ENCODE results near the gene ALDH2.
"Not testable (repeated sequence)": the region's sequence is repeated elsewhere in the genome, so short reads cannot be mapped to it uniquely, and the experiment has no call there.

The ALDH2 gene

GRCh38 chr12:111826992-111827391, 60.3 kb downstream of the ALDH2 start:
- Histone ChIP-seq H3K4me2 (ENCODE audit: low read length) (no peak overlapping the region), H3K27ac (no peak overlapping the region), H3K79me2 (no peaks in the 10 kb centered on the region), H3K9me3 (ENCODE audit: control insufficient read depth, low read length) (no peaks in the 10 kb centered on the region), H3K9ac (no peak overlapping the region), H3K27me3 (ENCODE audit: control insufficient read depth, insufficient read depth, low read length) (no peaks in the 10 kb centered on the region), H3K4me3 (ENCODE audit: low read depth, low read length) (no peak overlapping the region), H2AFZ (no peak overlapping the region), H3K36me3 (ENCODE audit: control insufficient read depth, insufficient read depth, low read length) (no peaks in the 10 kb centered on the region), H3K4me1 (no peaks in the 10 kb centered on the region)
- TF ChIP-seq CTCF (IDR thresholded peaks at IDR 0.05), result no peak

- no peaks in the 10 kb centered on the region for H3K9me3 ChIP-seq (ENCODE audit: control insufficient read depth, low read length)
- H3K79me2 ChIP-seq, result no peaks in the 10 kb centered on the region
- no peak for TF ChIP-seq CTCF (IDR thresholded peaks at IDR 0.05)
- no peak overlapping the region for H3K27ac ChIP-seq
- H2AFZ ChIP-seq, result no peak overlapping the region
- H3K4me2 ChIP-seq (ENCODE audit: low read length), result no peak overlapping the region
- no peaks in the 10 kb centered on the region for H3K27me3 ChIP-seq (ENCODE audit: control insufficient read depth, insufficient read depth, low read length)
- H3K4me1 ChIP-seq, result no peaks in the 10 kb centered on the region
- H3K36me3 ChIP-seq (ENCODE audit: control insufficient read depth, insufficient read depth, low read length), result no peaks in the 10 kb centered on the region
- no peak overlapping the region for H3K4me3 ChIP-seq (ENCODE audit: low read depth, low read length)
- no peak overlapping the region for H3K9ac ChIP-seq
Observed at GRCh38 chr12:111827907-111828306, 61.2 kb downstream of the ALDH2 start.

GRCh38 chr12:111828338-111828979, 61.7 kb downstream of the ALDH2 start:
- Histone ChIP-seq H3K9ac (no peak overlapping the region), H3K36me3 (ENCODE audit: control insufficient read depth, insufficient read depth, low read length) (no peaks in the 10 kb centered on the region), H3K4me3 (ENCODE audit: low read depth, low read length) (no peak overlapping the region), H2AFZ (no peak overlapping the region), H3K4me1 (no peaks in the 10 kb centered on the region), H3K79me2 (no peaks in the 10 kb centered on the region), H3K4me2 (ENCODE audit: low read length) (no peak overlapping the region), H3K27ac (no peak overlapping the region), H3K27me3 (ENCODE audit: control insufficient read depth, insufficient read depth, low read length) (no peaks in the 10 kb centered on the region), H3K9me3 (ENCODE audit: control insufficient read depth, low read length) (no peaks in the 10 kb centered on the region)
- TF ChIP-seq CTCF (IDR thresholded peaks at IDR 0.05), result no peak

- not testable (repeated sequence) for H3K4me2 ChIP-seq (ENCODE audit: low read length); H3K9ac ChIP-seq; H3K27ac ChIP-seq; H3K79me2 ChIP-seq; H3K4me3 ChIP-seq (ENCODE audit: low read depth, low read length); H3K36me3 ChIP-seq (ENCODE audit: control insufficient read depth, insufficient read depth, low read length); H3K4me1 ChIP-seq; H3K9me3 ChIP-seq (ENCODE audit: control insufficient read depth, low read length); H2AFZ ChIP-seq; H3K27me3 ChIP-seq (ENCODE audit: control insufficient read depth, insufficient read depth, low read length)
Observed at GRCh38 chr12:111829635-111830034, 62.9 kb downstream of the ALDH2 start.

- H2AFZ ChIP-seq; H3K27ac ChIP-seq; H3K9ac ChIP-seq; H3K4me1 ChIP-seq; H3K4me3 ChIP-seq (ENCODE audit: low read depth, low read length); H3K27me3 ChIP-seq (ENCODE audit: control insufficient read depth, insufficient read depth, low read length); H3K79me2 ChIP-seq; H3K9me3 ChIP-seq (ENCODE audit: control insufficient read depth, low read length); H3K4me2 ChIP-seq (ENCODE audit: low read length); H3K36me3 ChIP-seq (ENCODE audit: control insufficient read depth, insufficient read depth, low read length): not testable (repeated sequence)
Observed at GRCh38 chr12:111834740-111835386, 68.1 kb downstream of the ALDH2 start.

GRCh38 chr12:111835531-111836181, 68.9 kb downstream of the ALDH2 start:
- not testable (repeated sequence) for H3K9me3 ChIP-seq (ENCODE audit: control insufficient read depth, low read length); H3K4me3 ChIP-seq (ENCODE audit: low read depth, low read length); H3K9ac ChIP-seq; H3K27me3 ChIP-seq (ENCODE audit: control insufficient read depth, insufficient read depth, low read length); H3K27ac ChIP-seq; H3K36me3 ChIP-seq (ENCODE audit: control insufficient read depth, insufficient read depth, low read length); H3K4me2 ChIP-seq (ENCODE audit: low read length); H2AFZ ChIP-seq; H3K79me2 ChIP-seq; H3K4me1 ChIP-seq
